GM23338 (cell line): Measurements from ENCODE around the gene RHEBL1. TPM values are rescaled to one million over a fixed set of nuclear protein-coding genes. Genes with fewer than 3 reads are reported as not detected.

Source experiments
- ATAC-seq: fragments of 200-7000 bp; cut with Tn5 transposase; 3 replicates; pipeline ENCODE4 v1.9.1; 2020
- DNase-seq: peaks from one replicate; pipeline ENCODE4 v3.0.0-alpha.2; 2015; ENCODE audit warnings: low spot score
- H2AFZ ChIP-seq: fragments of 200-600 bp; sonication (generic); 2 replicates; pipeline ENCODE4 v1.8.0; 2016; ENCODE audit warnings: antibody characterized with exemption, mild to moderate bottlenecking, moderate library complexity
- H3F3A ChIP-seq: fragments of 200-600 bp; sonication (generic); replicated peaks from 2 replicates; pipeline ENCODE4 v1.8.0; 2017; ENCODE audit warnings: antibody characterized with exemption, mixed run types, low read depth
- H3K27ac ChIP-seq: fragments of 200-600 bp; sonication (generic); 2 replicates; pipeline ENCODE4 v1.6.1; 2016; ENCODE audit warnings: low read depth
- H3K27me3 ChIP-seq: fragments of 200-600 bp; sonication (generic); 2 replicates; pipeline ENCODE4 v1.8.0; 2016; ENCODE audit warnings: mild to moderate bottlenecking, mixed run types, moderate library complexity; ENCODE audit not compliant: insufficient read depth
- H3K36me3 ChIP-seq: fragments of 200-600 bp; sonication (generic); 2 replicates; pipeline ENCODE4 v1.8.0; 2016; ENCODE audit warnings: mild to moderate bottlenecking; ENCODE audit not compliant: insufficient read depth
- H3K4me1 ChIP-seq: fragments of 200-600 bp; sonication (generic); 2 replicates; pipeline ENCODE4 v1.8.0; 2016; ENCODE audit warnings: mild to moderate bottlenecking, moderate library complexity; ENCODE audit not compliant: insufficient read depth
- H3K4me2 ChIP-seq: fragments of 200-600 bp; sonication (generic); 2 replicates; pipeline ENCODE4 v1.7.1; 2017; ENCODE audit warnings: mixed run types
- H3K4me3 ChIP-seq: fragments of 200-600 bp; sonication (generic); 2 replicates; pipeline ENCODE4 v1.6.1; 2016; ENCODE audit warnings: mixed run types
- H3K79me2 ChIP-seq: fragments of 200-600 bp; sonication (generic); replicated peaks from 2 replicates; pipeline ENCODE4 v1.8.0; 2017; ENCODE audit warnings: mild to moderate bottlenecking; ENCODE audit not compliant: insufficient read depth
- H3K9me2 ChIP-seq: fragments of 200-600 bp; sonication (generic); 2 replicates; pipeline ENCODE4 v1.8.0; 2017; ENCODE audit not compliant: insufficient read depth
- H4K20me1 ChIP-seq: fragments of 200-600 bp; sonication (generic); replicated peaks from 2 replicates; pipeline ENCODE4 v1.8.0; 2017; ENCODE audit warnings: mild to moderate bottlenecking; ENCODE audit not compliant: insufficient read depth
- H3K27ac Mint-ChIP-seq: 2 replicates; pipeline ENCODE4 v1.8.0; 2020; ENCODE audit warnings: inconsistent platforms, mild to moderate bottlenecking, moderate library complexity, mixed read lengths
- H3K27me3 Mint-ChIP-seq: 3 replicates; pipeline ENCODE4 v1.8.0; 2022; ENCODE audit warnings: low read depth, mild to moderate bottlenecking, moderate library complexity, mixed read lengths, inconsistent platforms; ENCODE audit not compliant: insufficient read depth, poor library complexity
- H3K36me3 Mint-ChIP-seq: 3 replicates; pipeline ENCODE4 v1.8.0; 2021; ENCODE audit warnings: low read depth, mild to moderate bottlenecking, inconsistent platforms, moderate library complexity, mixed read lengths
- H3K4me1 Mint-ChIP-seq: 3 replicates; pipeline ENCODE4 v1.8.0; 2020; ENCODE audit warnings: mild to moderate bottlenecking, inconsistent platforms, mixed read lengths
- H3K4me3 Mint-ChIP-seq: 3 replicates; pipeline ENCODE4 v1.8.0; 2021; ENCODE audit warnings: moderate library complexity, mild to moderate bottlenecking, inconsistent platforms, mixed read lengths
- H3K9me3 Mint-ChIP-seq: 3 replicates; pipeline ENCODE4 v1.8.0; 2020; ENCODE audit warnings: moderate library complexity, mild to moderate bottlenecking, inconsistent platforms, mixed read lengths
- CREB1 ChIP-seq: fragments of 250-450 bp; sonication (Bioruptor Pico); IDR thresholded peaks from 2 replicates; pipeline ENCODE4 v1.5.0; 2020; ENCODE audit warnings: low read depth, mild to moderate bottlenecking, moderate library complexity
- CTCF ChIP-seq, 2 experiments: fragments of 200-600 bp in 1 of 2; sonication (generic) in 1 of 2; conservative IDR thresholded peaks; 2 replicates each; pipeline versions ENCODE4 v1.5.1 to v1.6.1; 2016 to 2017; ENCODE audit warnings: antibody characterized with exemption in 2 of 2, low read depth in 2 of 2, mild to moderate bottlenecking in 2 of 2, moderate library complexity in 1 of 2
- ETS1 ChIP-seq: IDR thresholded peaks from 2 replicates; pipeline ENCODE4 v1.6.1; 2016; ENCODE audit warnings: antibody characterized with exemption
- EZH2phosphoT487 ChIP-seq: fragments of 200-600 bp; sonication (generic); IDR thresholded peaks from one replicate; pipeline ENCODE4 v1.8.1; 2018; ENCODE audit warnings: antibody characterized with exemption; ENCODE audit not compliant: unreplicated experiment
- JUNB ChIP-seq: IDR thresholded peaks from one replicate; pipeline ENCODE4 v1.6.1; 2016; ENCODE audit warnings: antibody characterized with exemption; ENCODE audit not compliant: unreplicated experiment
- NANOG ChIP-seq: IDR thresholded peaks from 2 replicates; pipeline ENCODE4 v1.6.1; 2016; ENCODE audit warnings: antibody characterized with exemption, borderline replicate concordance
- STAT1 ChIP-seq: IDR thresholded peaks from one replicate; pipeline ENCODE4 v1.6.1; 2016; ENCODE audit warnings: antibody characterized with exemption; ENCODE audit not compliant: unreplicated experiment
- ZNF114 ChIP-seq: fragments of 250-450 bp; sonication (Bioruptor Pico); IDR thresholded peaks from 2 replicates; pipeline ENCODE4 v1.5.0; 2020; ENCODE audit warnings: mild to moderate bottlenecking, moderate library complexity
- ZNF462 ChIP-seq: fragments of 250-450 bp; sonication (Bioruptor Pico); IDR thresholded peaks from 2 replicates; pipeline ENCODE4 v1.5.0; 2020; ENCODE audit warnings: mild to moderate bottlenecking, moderate library complexity
- polyA plus RNA-seq: library from polyadenylated mRNA; unstranded; fragments of >200 nt; fragmentation: Nextera tagmentation; extraction: Ambion mirVana; gene quantifications from 2 replicates; pipeline ENCODE4 v1.2.1, GENCODE V29; 2016
- total RNA-seq: library from RNA; depleted of rRNA; stranded (reverse); fragments of >200 nt; shearing (Covaris generic); gene quantifications from 2 replicates; pipeline ENCODE4 v1.2.3, GENCODE V29; 2014

RHEBL1 gene
- total and polyA plus RNA-seq, 2 experiments from 2014 or later = 9.4 to 11.8 TPM

- no peak for TF ChIP-seq ZNF462 (CRISPR knock-in tag)
- TF ChIP-seq EZH2phosphoT487 = no peak
- TF ChIP-seq ZNF114 (CRISPR knock-in tag) = no peak
- TF ChIP-seq CREB1 (CRISPR knock-in tag) = no peak
- no peak for TF ChIP-seq CTCF (conservative IDR thresholded peaks at IDR 0.05; ENCODE audit: low read depth in 2 of 2)
Measured at GRCh38 chr12:49057888-49058287, 11.9 kb downstream of the RHEBL1 start (continued).

- peak overlapping the region; percentile 99 for H3K4me3 ChIP-seq
Measured at GRCh38 chr12:49055978-49056754, 13.6 kb downstream of the RHEBL1 start.

More at GRCh38 chr12:49055978-49056754, 13.6 kb downstream of the RHEBL1 start:
- H3K4me1 Mint-ChIP-seq = peaks cover 44% of the 10 kb centered on the region
- H3K4me3 Mint-ChIP-seq = peak overlapping the region; percentile 97
- peaks cover 48% of the 10 kb centered on the region for H3K36me3 Mint-ChIP-seq
- H3K27me3 ChIP-seq = no peaks in the 10 kb centered on the region
- ATAC-seq (peak; percentile 68), DNase-seq (peak; percentile 81)
- peaks cover 16% of the 10 kb centered on the region; the same call in 1 of the 2 replicates for H3K36me3 ChIP-seq
- H4K20me1 ChIP-seq = peaks cover 61% of the 10 kb centered on the region
- peaks cover 27% of the 10 kb centered on the region for H3K27me3 Mint-ChIP-seq
- H3F3A ChIP-seq = no peaks in the 10 kb centered on the region
- H3K27ac ChIP-seq = no peak overlapping the region
- no peak overlapping the region for H2AFZ ChIP-seq
- H3K4me2 ChIP-seq = peak overlapping the region; percentile 98
- peak overlapping the region; percentile 82 for H3K27ac Mint-ChIP-seq
- TF ChIP-seq JUNB = no peak
- TF ChIP-seq ZNF114 (CRISPR knock-in tag) = no peak
- TF ChIP-seq STAT1 = no peak
- TF ChIP-seq NANOG = no peak
- peak; percentile 71; the same call in 1 of the 2 replicates for TF ChIP-seq ETS1
- H3K9me2 ChIP-seq = no peaks in the 10 kb centered on the region
- peaks cover 66% of the 10 kb centered on the region for H3K79me2 ChIP-seq
- H3K9me3 Mint-ChIP-seq = no peaks in the 10 kb centered on the region
- peaks cover 29% of the 10 kb centered on the region for H3K4me1 ChIP-seq
